ENCODE data around the gene ANKZF1. TPM values are rescaled to one million over a fixed set of nuclear protein-coding genes. Genes with fewer than 3 reads are reported as not detected.

ANKZF1 gene
- total and polyA plus RNA-seq, 8 donors: 17.7 to 85.0 (median 31.3) TPM

DNA sequence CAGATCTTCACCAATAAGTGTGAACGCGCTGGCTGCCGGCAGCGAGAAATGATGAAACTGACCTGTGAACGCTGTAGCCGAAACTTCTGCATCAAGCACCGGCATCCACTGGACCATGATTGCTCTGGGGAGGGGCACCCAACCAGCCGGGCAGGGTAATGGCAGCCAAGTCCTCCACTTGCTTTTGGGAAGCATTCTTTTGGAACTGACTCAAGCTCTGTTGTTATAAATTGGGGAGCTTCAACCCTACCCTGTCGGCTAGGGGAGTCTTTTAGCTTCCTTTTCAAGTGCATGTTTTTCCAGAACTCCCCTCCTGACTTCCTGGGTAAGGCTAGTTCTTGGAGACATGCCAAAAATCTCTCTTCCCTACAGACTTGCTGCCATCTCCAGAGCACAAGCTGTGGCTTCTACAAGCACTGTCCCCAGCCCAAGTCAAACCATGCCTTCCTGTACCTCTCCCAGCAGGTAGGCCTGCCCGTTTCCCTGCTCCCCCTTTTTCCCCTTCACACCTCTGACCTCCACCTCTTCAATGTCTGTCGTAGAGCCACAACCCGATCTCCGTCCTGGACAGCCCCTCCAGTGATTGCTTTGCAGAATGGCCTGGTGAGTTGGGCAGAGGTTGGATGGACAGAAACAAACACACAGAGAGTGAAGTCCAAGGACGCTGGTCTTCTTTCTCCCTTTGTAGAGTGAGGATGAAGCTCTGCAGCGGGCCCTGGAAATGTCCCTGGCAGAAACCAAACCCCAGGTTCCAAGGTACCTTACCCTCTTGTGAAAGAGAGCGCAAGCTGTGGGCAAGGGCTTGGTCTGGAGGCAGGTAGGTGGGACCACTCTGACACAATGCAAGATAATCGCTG is 21.5 kb upstream of the ANKZF1 start:
- H3K4me3 ChIP-seq: no peak overlapping the region
- no peaks in the 10 kb centered on the region for H3K9me3 ChIP-seq
- peaks cover 0 to 11% (median 5%) of the 10 kb centered on the region in 3 donors for H3K4me1 ChIP-seq
- ATAC-seq (no peak), DNase-seq (peak in 2 of 6 donors; percentile 24 to 41), FAIRE-seq (no peak)
- peaks cover 0 to 3% (median 0%) of the 10 kb centered on the region in 3 donors for H3K36me3 ChIP-seq
- intact Hi-C loops (cut with DNase I): no loop called here
- H3K27me3 ChIP-seq: no peaks in the 10 kb centered on the region
- 75 to 77% methylated on average over 17 of the region's 17 CpGs for WGBS, 2 donors
- peak overlapping the region in 1 of 4 donors; percentile 12 for H3K27ac ChIP-seq
- TF ChIP-seq, protein P1, sequence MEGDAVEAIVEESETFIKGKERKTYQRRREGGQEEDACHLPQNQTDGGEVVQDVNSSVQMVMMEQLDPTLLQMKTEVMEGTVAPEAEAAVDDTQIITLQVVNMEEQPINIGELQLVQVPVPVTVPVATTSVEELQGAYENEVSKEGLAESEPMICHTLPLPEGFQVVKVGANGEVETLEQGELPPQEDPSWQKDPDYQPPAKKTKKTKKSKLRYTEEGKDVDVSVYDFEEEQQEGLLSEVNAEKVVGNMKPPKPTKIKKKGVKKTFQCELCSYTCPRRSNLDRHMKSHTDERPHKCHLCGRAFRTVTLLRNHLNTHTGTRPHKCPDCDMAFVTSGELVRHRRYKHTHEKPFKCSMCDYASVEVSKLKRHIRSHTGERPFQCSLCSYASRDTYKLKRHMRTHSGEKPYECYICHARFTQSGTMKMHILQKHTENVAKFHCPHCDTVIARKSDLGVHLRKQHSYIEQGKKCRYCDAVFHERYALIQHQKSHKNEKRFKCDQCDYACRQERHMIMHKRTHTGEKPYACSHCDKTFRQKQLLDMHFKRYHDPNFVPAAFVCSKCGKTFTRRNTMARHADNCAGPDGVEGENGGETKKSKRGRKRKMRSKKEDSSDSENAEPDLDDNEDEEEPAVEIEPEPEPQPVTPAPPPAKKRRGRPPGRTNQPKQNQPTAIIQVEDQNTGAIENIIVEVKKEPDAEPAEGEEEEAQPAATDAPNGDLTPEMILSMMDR (IDR thresholded peaks at IDR 0.05): no peak

DNA sequence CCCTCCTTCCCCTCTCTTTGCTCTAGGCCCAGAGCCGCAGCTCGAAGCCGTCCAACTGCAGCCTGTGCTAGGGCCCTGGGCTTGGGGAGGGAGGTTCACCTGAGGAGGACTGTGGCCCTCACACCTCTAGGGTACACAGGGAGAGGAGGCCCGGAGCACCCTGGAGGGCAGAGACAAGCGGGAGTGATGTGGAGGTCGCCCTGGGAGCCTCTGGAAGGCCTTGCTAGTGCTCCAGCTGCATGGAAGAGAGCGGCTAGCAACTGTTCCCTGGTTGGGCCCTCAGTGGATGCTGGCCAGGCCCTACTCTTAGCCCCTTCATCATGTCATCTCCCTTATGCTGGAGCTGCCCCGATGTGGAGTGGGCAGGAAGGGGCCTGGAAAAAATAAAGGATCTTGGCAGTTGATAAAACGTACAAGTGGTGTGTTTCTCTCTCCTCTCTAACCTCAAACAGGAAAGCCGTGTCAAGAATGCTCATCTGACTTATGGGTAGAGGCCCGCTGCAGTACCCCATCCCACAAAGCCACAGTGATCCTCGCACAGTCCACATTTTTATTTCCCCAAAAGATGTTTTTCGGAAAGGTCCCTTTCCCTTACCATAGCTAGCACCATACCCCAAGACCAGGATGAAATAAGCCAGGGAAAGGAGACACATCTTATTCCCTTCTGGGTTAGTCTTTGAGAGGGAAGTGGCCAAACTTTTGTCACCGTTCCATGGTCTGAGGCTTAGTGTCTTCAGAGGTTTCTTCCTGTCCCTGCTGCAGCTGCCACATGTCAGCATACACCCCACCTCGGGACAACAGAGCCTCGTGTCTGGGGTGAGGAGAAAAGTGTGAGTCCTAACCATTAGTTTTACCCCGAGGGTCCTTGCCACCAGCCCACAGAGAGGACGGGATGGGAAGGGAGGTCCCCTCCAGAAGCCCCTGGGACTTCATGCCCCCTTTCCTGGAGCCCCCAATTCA is 20.1 kb upstream of the ANKZF1 start:
- ATAC-seq: no peak
- DNase-seq: peak in 2 of 6 donors; percentile 11 to 55
- Histone ChIP-seq H3K36me3 (peaks cover 0 to 8% (median 0%) of the 10 kb centered on the region in 3 donors), H3K4me3 (no peak overlapping the region), H3K9me3 (no peaks in the 10 kb centered on the region), H3K27me3 (no peaks in the 10 kb centered on the region), H3K4me1 (peaks cover 0 to 11% (median 5%) of the 10 kb centered on the region in 3 donors), H3K27ac (no peak overlapping the region)
- no peak for FAIRE-seq
- 80 to 83% methylated on average over 15 to 18 of the region's 18 CpGs for whole genome bisulfite sequencing, 2 donors
- intact Hi-C loops (cut with DNase I): no loop called here
- TF ChIP-seq, protein P1 (IDR thresholded peaks at IDR 0.05): no peak

DNA sequence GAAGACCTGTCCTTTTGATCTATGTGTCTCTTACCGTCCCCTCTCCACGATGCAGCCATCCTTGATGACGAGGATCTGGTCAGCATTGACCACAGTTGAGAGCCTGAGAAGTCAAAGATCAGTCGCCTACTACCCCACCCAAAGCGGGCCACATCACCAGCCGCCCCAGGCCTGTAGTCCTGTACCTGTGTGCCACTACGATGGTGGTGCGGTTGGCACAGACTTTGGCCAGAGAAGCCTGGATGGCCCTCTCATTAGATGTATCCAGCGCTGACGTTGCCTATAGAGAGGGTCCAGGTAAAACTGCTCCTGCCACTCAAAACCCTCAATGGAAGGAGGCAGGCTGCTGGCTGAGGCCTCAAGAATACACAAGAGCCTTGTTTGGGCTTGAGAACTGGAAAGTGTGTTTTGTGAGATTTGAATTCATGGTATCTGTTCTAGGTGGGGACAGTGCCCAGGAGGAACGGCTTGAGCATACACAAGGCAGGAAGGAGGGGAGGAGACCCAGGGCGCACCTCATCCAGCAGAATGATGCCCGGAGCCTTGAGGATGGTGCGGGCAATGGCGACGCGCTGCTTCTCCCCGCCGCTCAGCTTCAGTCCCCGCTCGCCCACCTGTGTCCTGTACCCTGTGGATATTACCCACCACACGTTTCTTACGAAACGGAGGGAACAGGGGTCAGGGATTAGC is 19.3 kb upstream of the ANKZF1 start:
- H3K27me3 ChIP-seq: no peaks in the 10 kb centered on the region
- DNase-seq (peak in 1 of 6 donors; percentile 13), ATAC-seq (no peak), FAIRE-seq (no peak)
- 93 to 95% methylated on average over 24 of the region's 24 CpGs for WGBS, 2 donors
- TF ChIP-seq, protein P1 (IDR thresholded peaks at IDR 0.05): no peak
- H3K9me3 ChIP-seq: no peaks in the 10 kb centered on the region
- no peak overlapping the region for H3K27ac ChIP-seq
- peaks cover 0 to 11% (median 5%) of the 10 kb centered on the region in 3 donors for H3K4me1 ChIP-seq
- intact Hi-C loops (cut with DNase I): no loop called here
- no peak overlapping the region for H3K4me3 ChIP-seq
- peaks cover 0 to 8% (median 0%) of the 10 kb centered on the region in 3 donors for H3K36me3 ChIP-seq

DNA sequence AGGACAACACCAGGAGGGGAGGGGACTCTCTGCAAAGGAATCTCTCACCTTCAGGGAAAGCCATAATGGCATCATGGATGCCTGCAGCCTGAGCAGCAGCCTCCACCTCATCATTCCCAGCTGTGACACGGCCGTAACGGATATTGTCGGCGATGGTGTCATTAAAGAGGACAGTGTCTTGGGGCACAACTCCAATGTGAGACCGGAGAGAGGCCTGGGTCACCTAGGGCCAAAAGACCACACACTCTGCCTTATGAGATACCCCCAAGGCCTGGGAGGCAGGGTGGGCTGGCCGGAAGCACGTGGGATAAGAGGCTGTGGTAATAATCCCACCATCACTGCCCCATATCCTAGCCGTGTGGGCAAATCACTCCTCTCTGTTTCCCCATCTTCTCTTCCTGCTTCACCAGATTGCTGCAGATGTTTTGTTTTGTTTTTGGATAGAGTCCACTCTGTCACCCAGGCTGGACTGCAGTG is 18.7 kb upstream of the ANKZF1 start:
- ATAC-seq: no peak
- Histone ChIP-seq H3K9me3 (no peaks in the 10 kb centered on the region), H3K36me3 (peaks cover 0 to 8% (median 0%) of the 10 kb centered on the region in 3 donors), H3K4me1 (peaks cover 0 to 11% (median 5%) of the 10 kb centered on the region in 3 donors), H3K27ac (no peak overlapping the region), H3K4me3 (no peak overlapping the region), H3K27me3 (no peaks in the 10 kb centered on the region)
- WGBS, 2 donors: 90 to 95% methylated on average over 9 of the region's 9 CpGs
- TF ChIP-seq, protein P1 (IDR thresholded peaks at IDR 0.05): no peak
- FAIRE-seq: no peak
- intact Hi-C loops (cut with DNase I): no loop called here
- DNase-seq: peak in 1 of 6 donors; percentile 7
